Dermis blood vessel endothelial cell (primary cell): Measurements from ENCODE around the gene EEF1G. TPM values are rescaled to one million over a fixed set of nuclear protein-coding genes. Genes with fewer than 3 reads are reported as not detected.
"Not testable (repeated sequence)": the region's sequence is repeated elsewhere in the genome, so short reads cannot be mapped to it uniquely, and the experiment has no call there.

Experiments used
- DNase-seq: peaks from one replicate; pipeline ENCODE4 v3.0.0; 2010
- total RNA-seq: library from RNA; depleted of rRNA; stranded (reverse); fragments of >200 nt; gene quantifications from 2 replicates; pipeline ENCODE4 v1.2.3, GENCODE V29; 2014

EEF1G gene
- total RNA-seq, 1 donor from 2014 or later, result 1,561 TPM

DNA sequence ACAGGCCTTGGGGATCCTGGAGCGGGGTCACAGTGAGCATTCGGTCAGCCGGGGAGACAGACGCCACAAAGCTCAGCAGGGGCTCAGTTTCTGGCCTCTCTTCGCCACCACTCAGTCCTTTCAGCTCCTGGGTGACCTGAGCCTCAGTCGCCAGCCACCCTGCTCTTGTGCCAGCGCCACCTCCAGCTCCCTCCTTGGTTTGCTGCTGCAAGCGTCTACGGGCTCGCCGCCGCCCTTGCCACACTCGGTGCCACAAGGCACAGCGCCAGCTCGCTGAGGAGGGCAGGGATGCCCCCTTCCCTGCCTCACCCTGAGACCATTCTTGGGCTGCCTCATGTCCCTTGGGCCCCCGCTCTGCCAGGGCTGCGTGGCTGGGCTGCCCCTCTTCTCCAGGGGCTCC is 1.5 kb upstream of the EEF1G start:
- peak; percentile 29 for DNase-seq

DNA sequence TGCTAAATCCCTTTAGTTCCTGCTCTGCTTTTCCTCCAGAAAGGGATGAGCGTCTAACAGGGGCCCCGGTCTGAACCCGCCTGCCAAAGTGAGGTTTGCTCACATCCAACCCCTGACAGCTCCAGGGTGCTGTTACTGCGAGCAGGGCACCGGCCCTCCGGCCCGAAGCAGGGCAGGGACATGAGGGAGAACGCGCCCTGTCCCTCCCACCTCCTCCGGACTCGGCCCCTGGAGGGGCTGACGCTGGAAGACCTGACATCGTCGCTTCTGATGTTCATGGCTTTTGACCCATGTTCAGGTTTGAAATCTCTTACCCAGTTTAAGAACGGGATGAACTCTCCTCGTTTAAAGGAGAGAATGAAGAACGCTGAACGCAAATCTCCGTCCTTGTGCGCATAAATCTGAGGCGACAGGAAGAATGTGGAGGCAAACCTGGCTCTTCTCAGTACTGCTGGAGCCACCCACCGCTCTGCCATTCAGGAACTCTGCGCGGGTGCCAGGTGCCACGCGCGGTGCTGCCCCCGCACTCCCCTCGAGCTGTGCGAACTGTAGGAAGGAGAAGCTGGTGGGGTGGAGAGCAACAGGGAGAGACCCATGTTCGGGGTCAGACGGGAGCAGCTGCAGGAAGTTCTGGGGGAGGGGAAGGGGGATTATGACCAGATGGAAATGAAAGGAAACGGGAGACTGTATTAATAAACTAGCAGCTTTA is 826 bp upstream of the EEF1G start:
- DNase-seq, result peak; percentile 61

DNA sequence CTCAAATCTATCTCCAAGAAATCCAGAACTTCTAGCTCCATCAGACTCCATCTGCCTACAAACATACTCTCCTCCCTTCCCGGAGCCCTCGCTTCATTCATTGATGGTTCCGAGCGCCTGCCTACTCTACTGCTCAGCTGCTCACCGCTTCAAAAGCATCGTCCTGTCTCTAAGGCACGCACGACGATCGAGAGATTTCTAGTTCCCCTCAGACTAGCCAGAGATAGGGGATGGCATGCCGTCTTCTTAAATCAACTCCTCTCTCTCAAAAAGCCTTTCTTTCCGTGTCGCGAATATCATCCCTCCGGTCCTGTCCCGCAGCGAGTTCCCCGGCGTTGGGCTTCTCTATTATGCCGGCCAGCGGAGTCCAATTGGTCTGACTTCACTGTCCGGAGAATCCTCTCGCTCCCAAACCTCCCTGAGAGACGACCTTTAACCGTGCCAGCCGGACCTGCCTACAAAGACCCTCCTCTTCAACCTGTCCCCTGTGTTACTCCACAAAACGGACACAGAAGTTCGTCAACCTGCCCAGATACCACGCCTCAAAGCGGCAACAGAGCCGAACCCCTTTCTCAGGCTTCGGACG is 592 bp downstream of the EEF1G start:
- DNase-seq, result peak; percentile 45

DNA sequence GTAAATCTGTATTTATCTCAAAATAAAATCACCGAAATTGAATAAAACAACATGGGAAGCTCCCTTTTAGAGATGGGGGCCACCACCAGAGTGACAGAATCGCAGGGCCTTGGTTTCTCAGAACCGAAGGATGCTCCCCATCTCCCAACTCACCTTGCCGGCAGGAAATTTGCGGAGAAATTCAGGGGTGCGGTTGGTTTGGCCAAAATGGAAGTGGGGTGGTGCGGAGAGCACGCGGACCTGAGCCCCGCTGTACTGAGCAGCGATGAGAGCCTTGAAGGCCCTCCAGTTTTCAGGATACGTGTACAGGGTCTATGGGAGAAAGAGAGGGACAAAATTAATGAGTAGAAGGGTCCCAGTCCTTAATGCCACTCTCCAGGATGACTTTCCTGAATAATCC is 1.3 kb downstream of the EEF1G start:
- no peak for DNase-seq

DNA sequence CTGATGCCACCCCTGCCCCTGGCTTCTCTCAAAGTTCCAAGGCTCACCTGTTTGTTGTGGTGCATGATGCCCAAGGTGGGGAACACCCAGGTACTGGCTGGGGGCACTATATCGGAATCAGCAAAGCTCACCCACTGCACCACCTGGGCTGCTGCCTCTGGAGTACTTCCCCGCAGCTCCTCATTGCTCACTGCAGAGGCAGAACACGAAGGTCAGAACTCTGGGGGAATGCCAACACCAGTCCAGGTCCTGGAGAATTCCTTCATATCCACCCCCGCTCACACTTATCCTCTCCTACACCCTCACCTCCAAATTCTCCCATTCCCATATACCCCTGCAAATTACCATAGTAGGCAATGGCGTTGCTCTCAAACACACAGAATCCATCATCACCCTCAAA is 2.2 kb downstream of the EEF1G start:
- DNase-seq, result not testable (repeated sequence)

DNA sequence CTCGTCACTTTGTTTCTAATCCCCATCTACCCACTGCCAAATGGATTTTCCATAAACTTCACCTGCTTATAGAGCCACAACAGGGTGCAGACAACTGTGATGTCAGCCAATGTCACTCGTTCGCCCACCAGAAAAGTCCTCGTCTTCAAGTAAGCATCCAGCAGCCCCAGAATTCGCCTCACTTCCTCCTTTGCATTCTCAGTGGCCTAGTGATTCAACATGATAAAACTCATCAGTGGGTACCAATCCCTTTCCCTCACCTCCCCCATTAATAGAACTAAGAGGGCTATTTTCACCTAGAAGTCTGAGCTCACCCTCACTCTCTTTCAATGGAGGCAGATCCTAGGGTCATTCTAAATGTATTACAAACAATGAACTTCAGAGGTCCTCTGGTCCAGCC is 2.8 kb downstream of the EEF1G start:
- DNase-seq, result not testable (repeated sequence)

DNA sequence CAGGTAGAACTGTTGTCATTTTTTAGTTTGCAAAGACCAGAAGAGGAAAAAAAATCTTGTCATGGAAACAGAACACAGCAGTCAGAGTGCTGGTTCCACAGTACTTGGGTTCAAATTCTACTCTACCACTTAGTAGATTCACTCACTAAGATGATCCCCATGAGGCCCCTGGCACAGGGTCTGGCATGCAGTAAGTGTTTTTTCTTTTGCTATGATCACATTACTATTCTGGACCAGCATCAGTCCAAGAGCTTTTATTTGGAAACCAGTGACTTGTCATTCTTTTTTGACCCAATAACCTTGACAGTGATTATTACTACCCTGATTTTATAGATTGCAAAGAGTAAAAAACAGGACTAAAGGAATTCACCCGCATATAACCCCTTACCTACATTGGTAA is 4.1 kb downstream of the EEF1G start:
- DNase-seq, result no peak

DNA sequence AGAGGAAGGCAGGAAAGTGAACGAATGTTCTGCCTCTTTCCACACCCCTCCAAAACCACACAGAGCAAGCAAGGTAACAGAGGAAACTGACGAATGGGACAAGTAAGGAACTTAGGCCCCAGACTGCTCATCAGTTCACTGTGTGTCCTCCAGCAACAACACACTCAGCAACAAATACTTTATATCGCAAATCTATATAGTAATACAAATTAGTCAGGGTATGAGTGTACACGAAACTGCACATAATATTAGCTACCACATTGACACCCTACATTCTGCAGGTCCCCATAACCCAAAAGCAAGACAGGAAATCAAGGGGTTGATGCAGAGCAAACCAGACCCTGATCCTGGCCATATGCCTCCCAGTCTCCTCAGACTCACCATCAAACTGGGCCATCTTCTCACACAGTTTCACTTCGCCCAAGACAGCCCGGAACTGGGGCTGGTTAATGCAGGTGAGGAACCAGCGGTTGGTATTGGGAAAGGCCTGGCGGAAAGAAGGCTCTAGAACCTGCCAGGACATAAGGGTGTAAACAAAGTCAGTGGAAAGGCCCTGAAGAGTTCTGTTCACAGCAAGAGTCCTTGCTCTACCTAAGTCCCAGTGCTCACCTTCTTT is 6.6 kb downstream of the EEF1G start:
- no peak for DNase-seq

DNA sequence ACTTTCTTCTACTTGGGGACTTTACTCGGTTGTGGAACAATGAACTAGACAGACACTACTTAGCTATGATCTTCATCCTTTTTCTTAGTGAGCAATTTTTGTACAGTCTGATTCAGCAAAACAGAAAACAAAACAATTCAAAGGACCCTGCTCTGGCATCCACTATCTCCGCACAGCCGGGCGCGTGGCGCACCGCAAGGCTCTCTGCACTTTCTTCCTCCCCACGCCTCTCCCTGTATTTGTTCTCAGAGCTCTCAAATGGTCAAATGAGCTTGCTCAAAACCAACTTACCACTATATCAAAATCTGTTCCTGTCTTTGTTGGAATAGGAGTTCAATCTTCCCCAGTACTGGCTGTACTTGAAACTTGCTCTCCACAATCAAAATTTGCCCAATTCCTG is 7.4 kb downstream of the EEF1G start:
- DNase-seq, result no peak

DNA sequence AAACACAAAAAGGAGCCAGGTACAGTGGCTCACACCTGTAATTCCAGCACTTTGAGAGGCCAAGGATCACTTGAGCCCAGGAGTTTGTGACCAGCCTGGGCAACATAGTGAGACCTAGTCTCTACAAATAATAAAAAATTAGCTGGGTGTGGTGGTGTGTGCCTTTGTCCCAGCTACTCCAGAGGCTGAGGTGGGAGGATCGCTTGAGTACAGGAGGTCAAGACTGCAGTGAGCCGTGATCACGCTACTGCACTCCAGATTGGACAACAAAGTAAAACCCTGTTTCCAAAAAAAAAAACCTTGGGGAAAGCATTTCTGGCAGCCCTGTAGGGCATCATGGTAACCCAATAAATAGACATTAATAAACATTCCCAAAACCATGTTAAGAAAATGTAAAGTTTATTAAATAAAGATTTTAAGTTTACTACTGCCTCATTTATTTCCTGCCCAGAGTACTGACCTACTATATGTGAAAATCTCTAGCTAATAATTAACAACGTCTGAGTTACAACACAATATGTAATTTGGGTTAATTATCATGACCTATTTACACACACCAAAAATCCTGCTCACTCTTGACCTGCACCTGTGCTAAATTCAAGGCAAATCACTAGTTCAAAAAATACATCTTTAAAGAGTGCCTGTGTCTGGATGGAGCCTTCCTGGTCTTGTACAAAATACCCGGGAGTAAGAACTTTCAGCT is 8.4 kb downstream of the EEF1G start:
- no peak for DNase-seq

DNA sequence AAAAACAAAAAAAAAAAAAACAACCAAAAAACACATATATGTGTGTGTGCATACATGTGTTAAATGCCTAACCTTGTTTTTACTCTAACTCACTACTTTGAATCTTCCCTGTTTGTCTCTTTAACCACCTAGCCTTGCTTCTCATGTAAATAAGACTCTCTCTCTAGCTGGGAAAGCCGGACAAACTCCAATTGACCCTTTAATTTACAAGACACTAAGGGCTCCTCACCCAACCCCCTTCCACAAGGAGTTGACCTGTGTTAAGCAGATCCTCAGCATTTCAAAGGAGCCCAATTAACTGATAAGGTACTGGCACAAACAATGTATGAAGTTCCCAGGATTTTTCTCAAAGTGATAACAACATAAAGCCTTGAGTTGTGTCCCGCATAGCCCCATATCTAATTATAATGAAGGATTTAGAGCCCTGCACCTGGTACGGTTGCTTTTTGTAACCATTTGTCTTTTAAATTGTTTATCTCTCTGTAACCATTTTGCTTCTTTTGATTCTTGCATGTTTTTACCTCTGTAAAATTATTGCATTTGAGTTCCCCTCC is 11.9 kb downstream of the EEF1G start:
- DNase-seq, result not testable (repeated sequence)

DNA sequence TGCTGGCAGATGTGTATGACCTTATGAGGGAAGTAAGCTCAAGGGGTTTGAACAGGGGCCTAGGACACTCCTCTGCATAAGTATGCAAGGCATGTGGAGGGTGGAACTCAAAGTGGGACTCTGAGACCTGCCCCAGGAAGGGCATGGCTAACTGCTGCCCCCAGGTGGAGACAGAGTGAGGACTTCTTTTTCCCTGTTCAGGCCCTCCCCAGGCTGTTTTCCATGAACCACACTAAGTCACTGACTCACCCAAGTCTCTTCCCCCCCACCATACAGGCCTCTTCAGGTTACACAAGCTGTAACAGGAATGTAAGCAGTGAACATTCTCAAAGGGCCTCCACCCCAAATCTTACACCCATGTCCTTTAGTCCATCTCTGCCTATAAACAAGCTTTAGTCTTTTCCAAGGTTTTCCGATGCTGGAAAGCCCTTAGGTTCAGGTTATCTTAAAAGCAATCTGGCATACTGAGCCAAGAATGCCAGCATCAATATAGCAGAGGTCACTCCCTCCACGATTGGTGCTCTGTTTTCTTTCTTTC is 13.1 kb downstream of the EEF1G start:
- peak; percentile 98 for DNase-seq

DNA sequence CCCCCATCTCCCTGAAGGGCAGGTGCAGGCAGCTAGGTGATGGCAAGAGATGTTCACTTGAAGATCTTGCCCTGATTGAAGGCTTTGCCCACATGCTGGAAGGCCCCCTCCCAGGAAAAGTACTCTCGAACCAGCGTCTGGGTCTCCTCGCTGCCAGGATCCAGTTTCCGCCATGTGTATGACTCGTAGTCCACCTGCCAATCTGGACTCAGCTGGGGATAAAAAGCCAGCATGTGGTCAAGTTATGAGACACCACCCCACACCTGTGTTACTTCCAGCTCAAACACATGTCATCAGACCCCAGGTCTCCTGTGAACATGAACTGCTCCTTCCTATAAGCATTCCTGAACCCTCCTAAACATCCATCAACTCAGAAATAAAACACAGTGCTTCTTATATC is 14.1 kb downstream of the EEF1G start:
- not testable (repeated sequence) for DNase-seq

DNA sequence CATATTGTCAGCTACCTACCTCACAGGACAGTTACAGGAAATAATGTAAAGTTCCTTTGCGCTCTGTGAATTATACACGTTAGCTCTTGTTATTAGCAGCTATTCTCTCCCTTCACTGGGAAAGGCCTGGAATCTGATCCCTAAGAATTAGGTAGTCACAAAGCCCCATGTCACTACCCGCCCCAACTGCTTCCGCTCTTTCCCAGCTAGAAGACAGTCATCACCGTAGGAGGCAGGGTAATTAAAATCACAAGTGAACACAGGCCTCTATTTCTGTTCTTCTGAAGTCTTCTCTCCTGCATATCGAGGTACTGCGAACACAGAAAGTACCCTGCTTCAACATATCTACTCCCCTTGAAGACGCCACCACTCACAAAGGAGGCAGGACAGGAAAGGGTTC is 14.5 kb downstream of the EEF1G start:
- no peak for DNase-seq

DNA sequence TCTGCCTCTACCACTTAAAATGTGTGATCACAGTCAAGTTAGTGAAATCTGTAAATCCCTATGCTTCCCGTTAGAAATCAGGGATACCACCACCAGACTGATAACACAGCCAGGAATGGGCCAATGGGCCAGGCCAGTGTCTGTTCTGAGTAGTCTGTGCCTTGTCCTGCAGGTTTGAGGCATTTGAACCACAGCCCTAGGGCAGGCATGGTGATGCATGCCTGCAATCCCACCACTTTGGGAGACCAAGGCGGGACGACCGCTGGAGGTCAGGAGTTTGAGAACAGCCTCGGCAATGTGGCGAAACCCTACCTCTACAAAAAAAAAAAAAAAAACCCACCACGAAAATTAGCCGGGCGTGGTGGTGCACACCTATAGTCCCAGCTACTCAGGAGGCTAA is 15.0 kb downstream of the EEF1G start:
- no peak for DNase-seq

DNA sequence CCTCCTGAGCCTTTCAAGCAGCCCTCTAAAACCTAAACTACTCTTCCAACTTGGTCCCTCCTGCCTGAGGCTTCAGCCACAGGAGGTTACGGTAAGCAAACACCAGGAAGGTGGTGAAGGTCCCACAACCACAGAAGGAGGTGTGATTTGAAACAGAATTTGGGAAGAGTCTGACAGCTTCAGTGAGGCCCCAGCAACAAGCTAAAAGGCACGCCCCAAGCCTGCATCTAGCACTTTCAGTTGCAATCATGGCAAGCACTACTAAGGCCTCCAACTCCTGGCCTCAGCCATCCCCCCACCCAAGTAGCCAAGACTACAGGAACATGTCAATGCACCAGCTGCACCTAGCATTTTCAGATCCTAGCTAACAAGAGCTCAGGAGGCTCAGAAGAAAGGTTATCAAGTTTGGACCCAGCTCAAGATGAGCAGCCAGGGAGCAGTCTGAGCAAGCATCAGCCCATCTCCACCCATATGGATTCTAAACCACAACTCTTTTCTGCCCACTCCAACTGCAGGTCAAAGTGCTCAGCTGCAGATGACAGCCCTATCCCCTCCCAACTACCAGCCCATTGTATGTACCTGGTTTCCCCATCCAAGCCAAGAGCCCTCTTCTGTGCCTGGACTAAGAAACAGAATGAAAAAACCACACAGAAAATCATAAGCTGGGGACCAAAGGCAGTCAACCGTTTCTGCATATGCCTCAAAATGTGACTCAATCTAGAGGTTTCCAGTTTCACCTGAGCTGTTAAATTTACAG is 16.6 kb downstream of the EEF1G start:
- DNase-seq, result no peak

DNA sequence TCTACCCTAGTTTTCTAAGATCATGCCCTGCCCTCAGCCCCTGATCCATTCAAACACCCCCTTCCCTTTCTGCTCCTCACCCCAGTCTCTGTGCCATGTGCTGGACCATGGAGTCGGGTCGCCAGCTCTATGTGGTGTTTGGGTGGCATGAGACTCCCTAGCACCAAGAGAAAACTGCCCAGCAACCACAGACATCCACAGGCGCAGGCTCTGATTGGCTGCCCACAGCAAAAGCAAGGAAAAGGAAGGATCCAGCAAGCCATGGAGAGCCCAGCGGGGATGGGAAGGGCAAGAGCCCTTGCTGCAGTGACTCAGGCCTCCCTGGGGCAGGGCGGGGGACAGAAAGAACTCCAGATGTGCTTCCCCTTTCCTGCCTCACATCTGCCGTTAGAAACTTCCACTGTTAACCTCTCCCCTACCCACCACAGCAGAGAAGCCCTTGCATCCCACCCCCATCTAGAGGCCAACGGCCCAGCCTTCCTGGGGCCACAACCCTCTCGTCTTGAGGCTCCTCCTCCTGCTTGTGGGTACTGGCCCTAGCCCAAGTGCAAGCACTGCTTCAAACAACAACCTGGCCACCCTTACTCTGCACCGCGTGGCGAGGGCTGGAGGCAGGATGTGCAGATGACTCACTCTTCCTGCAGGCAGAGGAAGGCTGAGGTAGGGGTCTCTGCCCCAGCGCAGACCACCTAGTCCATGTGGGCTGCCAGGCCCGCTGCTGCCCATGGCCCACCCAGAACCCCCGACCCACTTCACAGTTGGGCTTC is 17.4 kb downstream of the EEF1G start:
- DNase-seq, result peak; percentile 95

DNA sequence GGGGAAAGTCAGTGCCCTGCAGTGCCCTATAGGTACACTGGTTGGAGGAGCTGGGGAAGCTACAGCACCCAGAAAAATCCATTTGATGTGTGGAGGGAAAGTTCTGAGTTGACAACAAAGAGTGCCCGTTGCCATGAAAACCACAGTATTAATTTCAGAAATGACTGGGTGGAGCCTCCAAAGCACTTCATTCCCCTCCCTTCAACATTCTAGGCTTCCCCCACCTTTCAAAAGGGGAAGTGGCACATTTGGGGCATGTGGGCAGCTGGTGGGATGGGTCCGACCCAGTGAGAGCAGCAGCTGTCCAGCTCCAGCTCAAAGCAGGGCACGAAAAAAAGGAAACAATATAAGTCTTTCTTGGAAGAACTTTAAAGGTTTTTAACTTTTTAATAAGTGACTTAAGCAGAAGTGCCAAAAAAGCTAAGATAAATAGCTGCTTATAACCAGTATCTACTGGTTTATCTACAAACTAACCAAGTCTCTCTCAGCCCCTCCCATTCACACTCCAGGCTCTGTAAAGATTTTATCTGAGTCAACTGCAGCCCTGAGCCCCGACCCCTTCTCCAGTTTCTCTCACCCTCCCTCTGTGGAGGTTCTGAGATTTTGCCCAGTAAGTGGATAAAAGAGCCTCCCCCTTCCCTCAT is 18.1 kb downstream of the EEF1G start:
- DNase-seq, result no peak

DNA sequence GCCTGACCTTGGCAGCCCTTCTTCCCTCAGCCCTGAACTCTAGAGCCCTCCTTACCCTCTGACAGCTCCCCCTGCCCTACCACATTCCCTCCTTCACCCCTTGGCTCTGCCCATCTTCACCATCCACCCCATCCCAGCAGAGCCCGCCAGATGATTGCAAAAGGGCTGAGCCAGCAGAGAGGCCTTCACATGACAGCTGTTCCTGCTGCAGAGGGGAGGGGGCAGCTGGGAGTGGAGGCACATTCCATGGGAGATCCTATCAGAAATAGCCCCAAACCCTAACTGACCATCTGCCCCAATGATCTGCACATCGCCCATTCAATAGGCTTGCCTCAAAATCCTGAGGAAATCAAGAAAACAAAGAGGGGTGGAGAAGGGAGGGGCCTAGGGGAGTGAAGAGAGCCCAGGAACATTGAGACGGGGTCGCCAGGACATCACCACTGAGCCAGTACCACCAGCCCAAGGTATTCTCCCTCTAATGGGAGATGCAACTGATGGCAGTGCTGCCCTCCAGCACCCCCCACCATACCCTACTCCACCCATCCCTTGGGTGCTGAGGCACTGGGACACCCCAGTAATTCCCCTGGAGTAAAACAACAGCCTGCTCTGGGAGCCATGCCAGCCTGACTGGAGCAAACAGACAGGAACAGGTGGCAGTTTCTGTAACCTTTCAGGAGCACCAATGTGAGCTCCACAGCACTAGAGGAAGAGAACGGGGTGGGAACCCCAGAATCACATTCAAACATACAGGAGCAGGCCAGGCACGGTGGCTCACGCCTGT is 19.1 kb downstream of the EEF1G start:
- DNase-seq, result no peak

DNA sequence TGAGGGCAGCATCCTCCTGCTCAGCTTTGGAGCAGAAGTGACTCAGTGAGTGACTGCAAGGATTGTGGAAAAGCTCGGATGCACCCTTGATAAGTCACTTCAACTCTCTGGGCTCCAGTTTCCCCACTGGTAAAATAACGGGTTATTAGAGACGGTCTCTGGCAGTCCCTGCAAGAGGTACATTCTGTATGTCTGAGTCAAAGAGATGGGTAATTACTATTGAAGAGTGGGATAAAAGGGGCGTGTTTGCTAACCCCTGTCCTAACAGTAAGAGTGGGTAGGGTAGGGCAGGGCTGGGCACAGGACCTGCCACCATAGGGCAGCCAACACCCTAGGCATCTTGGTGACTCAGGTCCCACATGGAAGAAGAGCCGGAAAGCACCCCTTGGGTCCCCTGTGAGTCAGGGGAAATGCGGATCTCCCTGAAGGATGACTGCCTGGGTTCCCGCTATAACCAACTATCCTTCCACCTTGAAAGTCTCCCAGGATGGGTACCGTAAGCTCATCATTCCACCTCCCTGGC is 19.8 kb downstream of the EEF1G start:
- peak; percentile 35 for DNase-seq
